ENCODE data around the gene HAGHL. TPM values are rescaled to one million over a fixed set of nuclear protein-coding genes. Genes with fewer than 3 reads are reported as not detected.

The HAGHL gene
- total and polyA plus RNA-seq, 4 experiments from 2014 or later = 2.2 to 24.4 (median 10.6) TPM

- intact Hi-C loops (cut with micrococcal nuclease) = no loop called here
Measured at GRCh38 chr16:762595-763268, 35.8 kb downstream of the HAGHL start.

GRCh38 chr16:763369-764183 is 36.7 kb downstream of the HAGHL start:
- CTCF ChIA-PET (ENCODE audit: partially characterized antibody) = no interaction called here
- H3K27ac Mint-ChIP-seq = no peak overlapping the region
- Histone ChIP-seq H3K4me1 (ENCODE audit: insufficient read depth, low read length) (no peaks in the 10 kb centered on the region), H3K36me3 (ENCODE audit: insufficient read depth, low read length) (no peaks in the 10 kb centered on the region), H3K27me3 (ENCODE audit: insufficient read depth, low read length) (no peaks in the 10 kb centered on the region), H3K9me3 (ENCODE audit: control insufficient read depth in 1 of 2, low read length in 2 of 2) (no peaks in the 10 kb centered on the region), H3K27ac (ENCODE audit: low read depth, low read length) (no peak overlapping the region), H3K4me3 (ENCODE audit: low read length in 2 of 2) (no peak overlapping the region)
- no peaks in the 10 kb centered on the region for H3K36me3 Mint-ChIP-seq
- POLR2A ChIA-PET (ENCODE audit: partially characterized antibody) = no interaction called here
- no peak overlapping the region for H3K4me3 Mint-ChIP-seq
- no peak for DNase-seq
- intact Hi-C loops (cut with micrococcal nuclease) = no loop called here
- no peaks in the 10 kb centered on the region for H3K9me3 Mint-ChIP-seq
- peaks cover 0 to 1% of the 10 kb centered on the region in 2 donors for H3K27me3 Mint-ChIP-seq
- no peaks in the 10 kb centered on the region for H3K4me1 Mint-ChIP-seq

More at GRCh38 chr16:762595-763268, 35.8 kb downstream of the HAGHL start:
- Mint-ChIP-seq H3K36me3 (no peaks in the 10 kb centered on the region), H3K4me1 (no peaks in the 10 kb centered on the region), H3K27me3 (peaks cover under 1 to 1% of the 10 kb centered on the region in 2 donors), H3K27ac (no peak overlapping the region), H3K9me3 (no peaks in the 10 kb centered on the region), H3K4me3 (no peak overlapping the region)
- Histone ChIP-seq H3K36me3 (ENCODE audit: insufficient read depth, low read length) (no peaks in the 10 kb centered on the region), H3K9me3 (ENCODE audit: control insufficient read depth in 1 of 2, low read length in 2 of 2) (no peaks in the 10 kb centered on the region), H3K4me3 (ENCODE audit: low read length in 2 of 2) (no peak overlapping the region), H3K27ac (ENCODE audit: low read depth, low read length) (no peak overlapping the region), H3K4me1 (ENCODE audit: insufficient read depth, low read length) (no peaks in the 10 kb centered on the region), H3K27me3 (ENCODE audit: insufficient read depth, low read length) (no peaks in the 10 kb centered on the region)
- DNase-seq = no peak
- ChIA-PET CTCF (ENCODE audit: partially characterized antibody) (no interaction called here), POLR2A (ENCODE audit: partially characterized antibody) (no interaction called here)

GRCh38 chr16:764184-764750 is 37.4 kb downstream of the HAGHL start:
- Mint-ChIP-seq H3K27ac (peak overlapping the region in 1 of 7 donors; percentile 79), H3K4me1 (no peaks in the 10 kb centered on the region), H3K9me3 (no peaks in the 10 kb centered on the region), H3K4me3 (no peak overlapping the region), H3K36me3 (no peaks in the 10 kb centered on the region), H3K27me3 (peaks cover 0 to 1% of the 10 kb centered on the region in 2 donors)
- intact Hi-C loops (cut with micrococcal nuclease) = no loop called here
- Histone ChIP-seq H3K9me3 (ENCODE audit: control insufficient read depth in 1 of 2, low read length in 2 of 2) (no peaks in the 10 kb centered on the region), H3K27me3 (ENCODE audit: insufficient read depth, low read length) (no peaks in the 10 kb centered on the region), H3K36me3 (ENCODE audit: insufficient read depth, low read length) (no peaks in the 10 kb centered on the region), H3K27ac (ENCODE audit: low read depth, low read length) (no peak overlapping the region), H3K4me1 (ENCODE audit: insufficient read depth, low read length) (no peaks in the 10 kb centered on the region), H3K4me3 (ENCODE audit: low read length in 2 of 2) (no peak overlapping the region)
- CTCF ChIA-PET (ENCODE audit: partially characterized antibody) = no interaction called here
- POLR2A ChIA-PET (ENCODE audit: partially characterized antibody) = no interaction called here
- DNase-seq = no peak

GRCh38 chr16:764848-765487 is 38.1 kb downstream of the HAGHL start:
- H3K27ac ChIP-seq (ENCODE audit: low read depth, low read length) = no peak overlapping the region
- no peaks in the 10 kb centered on the region for H3K36me3 ChIP-seq (ENCODE audit: insufficient read depth, low read length)
- H3K4me3 ChIP-seq (ENCODE audit: low read length in 2 of 2) = no peak overlapping the region
- Mint-ChIP-seq H3K36me3 (no peaks in the 10 kb centered on the region), H3K4me3 (no peak overlapping the region), H3K9me3 (no peaks in the 10 kb centered on the region), H3K27ac (no peak overlapping the region), H3K4me1 (no peaks in the 10 kb centered on the region), H3K27me3 (peaks cover 0 to 1% of the 10 kb centered on the region in 2 donors)
- POLR2A ChIA-PET (ENCODE audit: partially characterized antibody) = no interaction called here
- CTCF ChIA-PET (ENCODE audit: partially characterized antibody) = no interaction called here
- no peak for DNase-seq
- H3K4me1 ChIP-seq (ENCODE audit: insufficient read depth, low read length) = no peaks in the 10 kb centered on the region
- H3K27me3 ChIP-seq (ENCODE audit: insufficient read depth, low read length) = no peaks in the 10 kb centered on the region
- intact Hi-C loops (cut with micrococcal nuclease) = no loop called here
- no peaks in the 10 kb centered on the region for H3K9me3 ChIP-seq (ENCODE audit: control insufficient read depth in 1 of 2, low read length in 2 of 2)

GRCh38 chr16:765488-765865 is 38.6 kb downstream of the HAGHL start:
- Mint-ChIP-seq H3K9me3 (no peaks in the 10 kb centered on the region), H3K27me3 (peaks cover 0 to 1% of the 10 kb centered on the region in 2 donors), H3K27ac (no peak overlapping the region), H3K36me3 (no peaks in the 10 kb centered on the region), H3K4me3 (no peak overlapping the region), H3K4me1 (no peaks in the 10 kb centered on the region)
- Histone ChIP-seq H3K27ac (ENCODE audit: low read depth, low read length) (no peak overlapping the region), H3K4me3 (ENCODE audit: low read length in 2 of 2) (no peak overlapping the region), H3K36me3 (ENCODE audit: insufficient read depth, low read length) (no peaks in the 10 kb centered on the region), H3K4me1 (ENCODE audit: insufficient read depth, low read length) (no peaks in the 10 kb centered on the region), H3K9me3 (ENCODE audit: control insufficient read depth in 1 of 2, low read length in 2 of 2) (no peaks in the 10 kb centered on the region), H3K27me3 (ENCODE audit: insufficient read depth, low read length) (no peaks in the 10 kb centered on the region)
- ChIA-PET POLR2A (ENCODE audit: partially characterized antibody) (no interaction called here), CTCF (ENCODE audit: partially characterized antibody) (no interaction called here)
- DNase-seq = no peak
- intact Hi-C loops (cut with micrococcal nuclease) = no loop called here

DNA sequence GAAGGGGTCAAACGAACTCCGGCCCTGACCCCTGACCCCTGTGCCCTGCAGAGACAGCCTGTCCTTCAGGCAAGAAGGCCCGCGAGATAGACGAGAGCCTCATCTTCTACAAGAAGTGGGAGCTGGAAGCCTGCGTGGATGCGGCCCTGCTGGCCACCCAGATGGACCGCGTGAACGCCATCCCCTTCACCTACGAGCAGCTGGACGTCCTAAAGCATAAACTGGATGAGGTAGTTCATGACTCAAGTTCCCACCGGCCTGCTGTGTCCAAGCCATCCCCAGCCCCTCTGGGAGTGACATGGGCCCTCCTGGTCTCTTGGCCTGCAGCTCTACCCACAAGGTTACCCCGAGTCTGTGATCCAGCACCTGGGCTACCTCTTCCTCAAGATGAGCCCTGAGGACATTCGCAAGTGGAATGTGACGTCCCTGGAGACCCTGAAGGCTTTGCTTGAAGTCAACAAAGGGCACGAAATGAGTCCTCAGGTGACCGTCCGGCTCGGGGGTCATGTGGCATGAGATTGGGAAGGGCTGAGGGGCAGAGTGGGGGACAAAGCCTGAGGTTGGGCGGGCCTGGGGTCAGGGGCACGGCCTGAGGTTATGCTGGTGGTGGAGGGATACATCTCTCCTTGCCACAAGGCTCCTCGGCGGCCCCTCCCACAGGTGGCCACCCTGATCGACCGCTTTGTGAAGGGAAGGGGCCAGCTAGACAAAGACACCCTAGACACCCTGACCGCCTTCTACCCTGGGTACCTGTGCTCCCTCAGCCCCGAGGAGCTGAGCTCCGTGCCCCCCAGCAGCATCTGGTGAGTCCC is 39.3 kb downstream of the HAGHL start:
- H3K36me3 ChIP-seq (ENCODE audit: insufficient read depth, low read length) = no peaks in the 10 kb centered on the region
- H3K27me3 Mint-ChIP-seq = no peaks in the 10 kb centered on the region
- ChIA-PET CTCF (ENCODE audit: partially characterized antibody) (no interaction called here), POLR2A (ENCODE audit: partially characterized antibody) (no interaction called here)
- H3K27ac Mint-ChIP-seq = no peak overlapping the region
- no peak overlapping the region for H3K27ac ChIP-seq (ENCODE audit: low read depth, low read length)
- intact Hi-C loops (cut with micrococcal nuclease) = no loop called here
- no peaks in the 10 kb centered on the region for H3K4me1 ChIP-seq (ENCODE audit: insufficient read depth, low read length)
- no peaks in the 10 kb centered on the region for H3K36me3 Mint-ChIP-seq
- H3K4me3 ChIP-seq (ENCODE audit: low read length in 2 of 2) = no peak overlapping the region
- no peaks in the 10 kb centered on the region for H3K27me3 ChIP-seq (ENCODE audit: insufficient read depth, low read length)
- no peak for DNase-seq
- H3K4me1 Mint-ChIP-seq = no peaks in the 10 kb centered on the region
- no peaks in the 10 kb centered on the region for H3K9me3 ChIP-seq (ENCODE audit: control insufficient read depth in 1 of 2, low read length in 2 of 2)
- no peak overlapping the region for H3K4me3 Mint-ChIP-seq
- no peaks in the 10 kb centered on the region for H3K9me3 Mint-ChIP-seq

Data from CD4-positive, alpha-beta memory T cell (primary cell).